Nephron progenitor cell (in vitro differentiated cells): Measurements from ENCODE around the gene SHISA8.
A peak's percentile ranks its signal among the peaks of the same experiment; 100 is the strongest.

Source experiments
- DNase-seq: peaks from one replicate; pipeline ENCODE4 v3.0.0; 2021
- H3K27ac Mint-ChIP-seq: 2 replicates; pipeline ENCODE4 v1.8.0; 2021; ENCODE audit warnings: mild to moderate bottlenecking, moderate library complexity, mixed read lengths
- H3K27me3 Mint-ChIP-seq: 2 replicates; pipeline ENCODE4 v1.8.0; 2021; ENCODE audit warnings: mild to moderate bottlenecking, low read depth, mixed read lengths; ENCODE audit not compliant: poor library complexity
- H3K36me3 Mint-ChIP-seq: 2 replicates; pipeline ENCODE4 v1.8.0; 2021; ENCODE audit warnings: low read depth, mixed read lengths
- H3K4me1 Mint-ChIP-seq: 2 replicates; pipeline ENCODE4 v1.8.0; 2021; ENCODE audit warnings: mixed read lengths
- H3K4me3 Mint-ChIP-seq: 2 replicates; pipeline ENCODE4 v1.8.0; 2021; ENCODE audit warnings: mild to moderate bottlenecking, moderate library complexity, mixed read lengths
- H3K9me3 Mint-ChIP-seq: 2 replicates; pipeline ENCODE4 v1.8.0; 2021; ENCODE audit warnings: mild to moderate bottlenecking, moderate library complexity, mixed read lengths
- CTCF ChIP-seq: fragments of 200-600 bp; sonication (generic); IDR thresholded peaks from 2 replicates; pipeline ENCODE4 v1.5.0; 2021; ENCODE audit warnings: antibody characterized with exemption

SHISA8 gene

GRCh38 chr22:41929418-41929810 is 14.5 kb upstream of the SHISA8 start:
- no peaks in the 10 kb centered on the region for H3K9me3 Mint-ChIP-seq
- H3K4me1 Mint-ChIP-seq = peaks cover 44% of the 10 kb centered on the region
- peaks cover 38% of the 10 kb centered on the region for H3K27me3 Mint-ChIP-seq
- peaks cover 4% of the 10 kb centered on the region for H3K36me3 Mint-ChIP-seq
- no peak for TF ChIP-seq CTCF
- H3K4me3 Mint-ChIP-seq = no peak overlapping the region
- peak overlapping the region; percentile 57 for H3K27ac Mint-ChIP-seq
- no peak for DNase-seq

GRCh38 chr22:41928593-41929417 is 13.9 kb upstream of the SHISA8 start:
- no peak overlapping the region for H3K27ac Mint-ChIP-seq
- DNase-seq = no peak
- peaks cover 44% of the 10 kb centered on the region for H3K27me3 Mint-ChIP-seq
- H3K4me3 Mint-ChIP-seq = no peak overlapping the region
- H3K36me3 Mint-ChIP-seq = peaks cover 4% of the 10 kb centered on the region
- H3K4me1 Mint-ChIP-seq = peaks cover 44% of the 10 kb centered on the region
- no peaks in the 10 kb centered on the region for H3K9me3 Mint-ChIP-seq
- no peak for TF ChIP-seq CTCF

- H3K27me3 Mint-ChIP-seq = peaks cover 54% of the 10 kb centered on the region
- H3K36me3 Mint-ChIP-seq = peaks cover 4% of the 10 kb centered on the region
- H3K9me3 Mint-ChIP-seq = no peaks in the 10 kb centered on the region
- peak overlapping the region; percentile 90 for H3K27ac Mint-ChIP-seq
- peaks cover 43% of the 10 kb centered on the region for H3K4me1 Mint-ChIP-seq
- no peak for DNase-seq
- no peak overlapping the region for H3K4me3 Mint-ChIP-seq
- no peak for TF ChIP-seq CTCF
Observed at GRCh38 chr22:41927813-41928212, 12.9 kb upstream of the SHISA8 start.

GRCh38 chr22:41925783-41926460 is 11.0 kb upstream of the SHISA8 start:
- Mint-ChIP-seq H3K36me3 (peaks cover 4% of the 10 kb centered on the region), H3K27me3 (peaks cover 65% of the 10 kb centered on the region), H3K4me1 (peaks cover 27% of the 10 kb centered on the region), H3K9me3 (no peaks in the 10 kb centered on the region), H3K4me3 (peak overlapping the region; percentile 72), H3K27ac (no peak overlapping the region)
- DNase-seq = peak; percentile 79
- peak; percentile 54 for TF ChIP-seq CTCF

GRCh38 chr22:41923595-41924276 is 8.9 kb upstream of the SHISA8 start:
- Mint-ChIP-seq H3K4me3 (no peak overlapping the region), H3K4me1 (peaks cover 18% of the 10 kb centered on the region), H3K27ac (no peak overlapping the region), H3K27me3 (peaks cover 87% of the 10 kb centered on the region), H3K9me3 (no peaks in the 10 kb centered on the region), H3K36me3 (peaks cover 4% of the 10 kb centered on the region)
- TF ChIP-seq CTCF = no peak
- no peak for DNase-seq
